IPS DF 6.9 (cell line): Measurements from ENCODE around the gene EIF4B.
"Not testable (repeated sequence)": the region's sequence is repeated elsewhere in the genome, so short reads cannot be mapped to it uniquely, and the experiment has no call there.

Experiments used
- DNase-seq: peaks from one replicate; pipeline ENCODE4 v3.0.0-alpha.2; 2013; ENCODE audit warnings: low read depth, low spot score
- H3K27ac ChIP-seq: one replicate; pipeline ENCODE4 v1.5.1; 2013; ENCODE audit warnings: low read length, control low read depth
- H3K27me3 ChIP-seq: 2 replicates; pipeline ENCODE4 v1.6.1; 2013; ENCODE audit warnings: mild to moderate bottlenecking, low read length; ENCODE audit not compliant: control insufficient read depth, insufficient read depth
- H3K36me3 ChIP-seq: 2 replicates; pipeline ENCODE4 v1.6.1; 2013; ENCODE audit warnings: low read length; ENCODE audit not compliant: control insufficient read depth, insufficient read depth
- H3K4me1 ChIP-seq: 2 replicates; pipeline ENCODE4 v1.6.1; 2013; ENCODE audit warnings: low read length; ENCODE audit not compliant: control insufficient read depth, insufficient read depth
- H3K4me3 ChIP-seq: 2 replicates; pipeline ENCODE4 v1.5.1; 2013; ENCODE audit warnings: mild to moderate bottlenecking, low read length
- H3K9me3 ChIP-seq: 2 replicates; pipeline ENCODE4 v1.6.1; 2013; ENCODE audit warnings: low read length, inconsistent platforms; ENCODE audit not compliant: control insufficient read depth, insufficient read depth
- WGBS: extraction: QIAGEN DNeasy Blood & Tissue Kit; methylation state at CpG from one replicate; pipeline ENCODE4 v1.1.7; 2013; ENCODE audit warnings: mixed read lengths, missing lambda C conversion rate; ENCODE audit not compliant: insufficient read length, insufficient coverage; 5-methylcytosine and 5-hydroxymethylcytosine counted together

The EIF4B gene

DNA sequence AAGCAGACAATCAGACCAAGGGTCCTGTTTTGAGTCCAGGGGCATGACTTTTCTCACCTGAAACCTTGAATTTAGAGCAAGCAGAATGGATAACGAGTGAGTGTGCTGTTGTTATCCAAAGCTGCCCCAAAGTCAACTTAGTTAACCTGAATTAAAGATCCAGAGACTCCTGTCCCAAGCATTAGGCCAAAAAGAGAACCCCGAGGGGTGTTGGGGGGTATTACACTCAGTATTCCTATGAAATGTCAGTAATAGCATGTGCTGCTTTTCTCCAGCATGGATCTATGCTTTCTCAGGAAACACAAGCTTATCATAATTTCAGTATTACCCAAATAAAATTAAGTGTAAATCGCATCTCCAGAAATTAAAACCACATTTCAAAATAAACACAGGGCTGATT lies 19.0 kb downstream of the EIF4B start:
- Histone ChIP-seq H3K36me3 (peaks cover 31% of the 10 kb centered on the region; the same call in 1 of the 2 replicates), H3K27ac (no peak overlapping the region), H3K9me3 (no peaks in the 10 kb centered on the region), H3K4me1 (no peaks in the 10 kb centered on the region), H3K27me3 (no peaks in the 10 kb centered on the region), H3K4me3 (no peak overlapping the region)
- WGBS: no CpG with 5 or more reads among the region's 3 CpGs
- DNase-seq: no peak

DNA sequence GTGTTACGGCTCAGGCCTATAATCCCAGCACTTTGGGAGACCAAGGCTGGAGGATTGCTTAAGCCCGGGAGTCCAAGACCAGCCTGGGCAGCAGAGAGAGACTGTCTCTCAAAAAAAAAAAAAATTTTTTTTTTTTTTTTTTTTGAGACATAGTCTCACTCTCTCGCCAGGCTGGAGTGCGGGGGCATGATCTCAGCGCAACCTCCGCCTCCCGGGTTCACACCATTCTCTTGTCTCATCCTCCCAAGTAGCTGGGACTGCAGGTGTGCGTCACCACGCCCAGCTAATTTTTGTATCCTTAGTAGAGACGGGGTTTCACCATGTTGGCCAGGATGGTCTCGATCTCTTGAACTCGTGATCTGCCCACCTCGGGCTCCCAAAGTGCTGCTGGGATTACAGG lies 20.8 kb downstream of the EIF4B start:
- not testable (repeated sequence) for DNase-seq, H3K4me3 ChIP-seq
- no CpG with 5 or more reads among the region's 13 CpGs for WGBS

DNA sequence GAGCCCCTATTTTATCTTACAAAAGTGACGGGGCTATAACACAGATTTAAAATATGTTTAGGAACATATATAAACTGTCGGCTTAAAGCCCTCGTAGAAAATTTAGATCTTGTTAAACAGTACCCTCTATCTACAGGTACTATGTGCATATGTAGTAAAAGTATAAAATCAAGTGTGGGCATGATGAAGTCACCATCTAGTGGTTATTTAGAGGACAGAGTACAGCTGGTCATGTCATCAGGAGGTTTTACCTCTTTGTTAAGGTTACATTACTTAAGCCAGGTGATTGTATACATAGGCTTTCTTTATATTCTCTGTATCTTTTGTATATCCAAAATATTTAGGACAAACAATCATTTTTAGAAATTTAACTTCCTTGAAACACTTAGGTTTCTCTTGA lies 25.4 kb downstream of the EIF4B start:
- no peaks in the 10 kb centered on the region for H3K9me3 ChIP-seq
- peaks cover 36% of the 10 kb centered on the region for H3K36me3 ChIP-seq
- H3K27me3 ChIP-seq: no peaks in the 10 kb centered on the region
- WGBS: no CpG with 5 or more reads among the region's 3 CpGs
- no peak overlapping the region for H3K27ac ChIP-seq
- H3K4me1 ChIP-seq: no peaks in the 10 kb centered on the region
- no peak for DNase-seq
- no peak overlapping the region for H3K4me3 ChIP-seq

More for the DNA sequence above, 20.8 kb downstream of the EIF4B start:
- H3K36me3 ChIP-seq: peaks cover 31% of the 10 kb centered on the region; the same call in 1 of the 2 replicates
- H3K4me1 ChIP-seq, H3K27ac ChIP-seq, H3K27me3 ChIP-seq, H3K9me3 ChIP-seq: not testable (repeated sequence)

DNA sequence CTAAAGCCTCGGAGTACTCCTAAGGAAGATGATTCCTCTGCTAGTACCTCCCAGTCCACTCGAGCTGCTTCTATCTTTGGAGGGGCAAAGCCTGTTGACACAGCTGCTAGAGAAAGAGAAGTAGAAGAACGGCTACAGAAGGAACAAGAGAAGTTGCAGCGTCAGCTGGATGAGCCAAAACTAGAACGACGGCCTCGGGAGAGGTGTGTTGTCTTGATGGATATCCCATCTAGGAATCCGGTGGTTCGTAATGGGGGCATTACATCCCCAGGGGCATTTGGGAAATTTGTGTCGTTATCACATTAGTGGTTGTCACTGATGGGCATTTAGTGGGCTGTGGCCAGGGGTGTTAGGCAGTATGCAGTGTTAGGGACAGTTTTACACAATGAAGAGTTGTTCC lies 27.6 kb downstream of the EIF4B start:
- not testable (repeated sequence) for H3K27me3 ChIP-seq, H3K9me3 ChIP-seq, H3K27ac ChIP-seq, DNase-seq, H3K4me3 ChIP-seq, H3K4me1 ChIP-seq
- WGBS: no CpG with 5 or more reads among the region's 10 CpGs
- peaks cover 34% of the 10 kb centered on the region for H3K36me3 ChIP-seq

DNA sequence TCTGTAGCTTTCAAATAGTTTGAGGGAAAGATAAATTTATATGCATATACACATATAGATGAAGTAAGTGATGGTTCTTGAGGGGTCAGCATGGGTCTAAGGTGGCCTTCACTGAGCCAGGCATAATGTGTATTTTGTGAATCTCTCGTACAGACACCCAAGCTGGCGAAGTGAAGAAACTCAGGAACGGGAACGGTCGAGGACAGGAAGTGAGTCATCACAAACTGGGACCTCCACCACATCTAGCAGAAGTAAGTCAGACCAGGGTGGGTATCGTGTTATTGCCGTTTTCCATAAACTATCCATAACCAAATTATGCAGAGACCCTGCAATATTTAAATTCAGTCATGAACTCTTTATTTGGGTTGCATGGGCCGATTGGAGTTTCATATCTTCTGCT lies 28.2 kb downstream of the EIF4B start:
- H3K4me3 ChIP-seq: no peak overlapping the region
- no peaks in the 10 kb centered on the region for H3K27me3 ChIP-seq
- no peak for DNase-seq
- H3K9me3 ChIP-seq: no peaks in the 10 kb centered on the region
- peaks cover 40% of the 10 kb centered on the region for H3K36me3 ChIP-seq
- no CpG with 5 or more reads among the region's 8 CpGs for WGBS
- H3K4me1 ChIP-seq: no peaks in the 10 kb centered on the region
- no peak overlapping the region for H3K27ac ChIP-seq

DNA sequence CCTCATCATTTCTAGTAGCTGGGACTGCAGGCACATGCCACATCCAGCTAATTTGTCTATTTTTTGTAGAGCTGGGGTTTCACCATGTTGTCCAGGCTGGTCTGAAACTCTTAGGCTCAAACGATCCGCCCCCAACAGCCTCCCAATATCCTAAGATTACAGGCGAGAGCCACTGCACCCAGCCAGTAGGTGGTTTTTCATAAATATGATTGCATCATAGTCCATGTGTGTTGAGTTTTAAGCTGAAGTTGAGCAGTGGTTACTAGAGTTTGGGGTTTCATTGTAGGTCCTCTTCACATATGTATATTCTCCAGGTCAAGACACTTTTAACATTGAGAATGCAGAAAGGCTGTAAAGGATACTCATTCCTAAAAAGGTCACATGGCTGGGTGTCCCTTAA lies 30.5 kb downstream of the EIF4B start:
- Histone ChIP-seq H3K4me3 (no peak overlapping the region), H3K9me3 (no peaks in the 10 kb centered on the region), H3K27me3 (no peaks in the 10 kb centered on the region), H3K36me3 (peaks cover 36% of the 10 kb centered on the region), H3K4me1 (no peaks in the 10 kb centered on the region), H3K27ac (no peak overlapping the region)
- WGBS: no CpG with 5 or more reads among the region's 3 CpGs
- DNase-seq: no peak

DNA sequence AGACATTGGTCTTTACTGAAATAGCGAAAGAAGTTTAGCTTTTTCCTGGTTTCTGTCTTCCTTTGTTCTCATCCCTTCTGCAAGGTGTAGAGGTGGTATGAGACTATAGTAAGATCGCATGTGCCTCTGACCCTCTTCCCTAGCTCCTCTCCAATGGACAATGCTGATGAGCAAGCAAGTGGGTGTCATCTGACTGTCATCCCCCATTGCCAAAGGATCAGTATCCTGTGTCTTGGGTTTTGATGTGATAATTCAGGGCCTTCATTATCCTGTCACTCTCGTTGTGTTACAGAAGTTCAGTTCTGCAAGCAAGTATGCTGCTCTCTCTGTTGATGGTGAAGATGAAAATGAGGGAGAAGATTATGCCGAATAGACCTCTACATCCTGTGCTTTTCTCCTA lies 33.6 kb downstream of the EIF4B start:
- H3K36me3 ChIP-seq: peaks cover 29% of the 10 kb centered on the region
- no peak overlapping the region for H3K27ac ChIP-seq
- no CpG with 5 or more reads among the region's 4 CpGs for WGBS
- H3K4me3 ChIP-seq: no peak overlapping the region
- H3K9me3 ChIP-seq: no peaks in the 10 kb centered on the region
- no peak for DNase-seq
- no peaks in the 10 kb centered on the region for H3K4me1 ChIP-seq
- peaks cover 2% of the 10 kb centered on the region; the same call in 1 of the 2 replicates for H3K27me3 ChIP-seq

DNA sequence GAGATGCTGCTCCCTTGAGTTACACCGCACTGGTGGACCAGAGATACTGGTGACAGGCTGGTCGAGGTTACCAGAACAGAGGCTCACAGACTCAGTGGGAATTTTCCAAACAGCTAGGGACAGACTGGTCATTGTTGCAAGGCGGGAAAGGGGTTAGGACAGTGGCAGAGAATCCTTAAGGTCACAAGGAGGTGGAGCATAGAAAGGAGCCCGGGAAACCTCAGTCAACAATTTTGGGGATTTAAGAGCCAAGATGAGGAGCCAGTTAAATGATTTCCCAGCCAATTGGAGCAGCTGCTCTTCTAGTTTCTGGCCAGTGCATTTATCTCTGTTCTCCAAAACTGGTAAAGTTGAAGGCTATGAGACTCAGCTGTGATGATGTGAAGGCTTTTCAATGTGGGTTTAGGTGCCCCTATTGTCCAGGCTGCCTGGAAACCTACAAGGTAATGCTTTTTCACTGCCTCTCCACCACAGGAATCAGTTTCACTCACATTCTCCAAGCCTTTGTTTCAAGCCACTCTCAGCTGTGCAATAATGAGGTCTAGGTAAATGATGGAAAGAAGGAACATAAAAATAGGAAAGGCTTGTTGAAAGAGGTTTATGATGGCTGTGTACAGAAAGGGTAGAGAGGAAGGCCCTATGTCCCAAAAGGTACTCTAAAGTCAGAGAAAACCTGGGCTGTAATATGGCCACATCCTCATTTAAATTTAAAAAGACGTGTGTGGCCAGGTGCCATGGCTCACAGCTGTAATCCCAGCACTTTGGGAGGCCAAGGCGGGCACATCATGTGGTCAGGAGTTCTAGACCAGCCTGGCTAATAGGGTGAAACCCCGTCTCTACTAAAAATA lies 36.6 kb downstream of the EIF4B start:
- H3K27ac ChIP-seq: no peak overlapping the region
- H3K36me3 ChIP-seq: peaks cover 13% of the 10 kb centered on the region; the same call in 1 of the 2 replicates
- peaks cover 4% of the 10 kb centered on the region for H3K4me1 ChIP-seq
- H3K27me3 ChIP-seq: peaks cover 2% of the 10 kb centered on the region; the same call in 1 of the 2 replicates
- H3K4me3 ChIP-seq: no peak overlapping the region
- no CpG with 5 or more reads among the region's 7 CpGs for WGBS
- no peak for DNase-seq
- H3K9me3 ChIP-seq: no peaks in the 10 kb centered on the region

DNA sequence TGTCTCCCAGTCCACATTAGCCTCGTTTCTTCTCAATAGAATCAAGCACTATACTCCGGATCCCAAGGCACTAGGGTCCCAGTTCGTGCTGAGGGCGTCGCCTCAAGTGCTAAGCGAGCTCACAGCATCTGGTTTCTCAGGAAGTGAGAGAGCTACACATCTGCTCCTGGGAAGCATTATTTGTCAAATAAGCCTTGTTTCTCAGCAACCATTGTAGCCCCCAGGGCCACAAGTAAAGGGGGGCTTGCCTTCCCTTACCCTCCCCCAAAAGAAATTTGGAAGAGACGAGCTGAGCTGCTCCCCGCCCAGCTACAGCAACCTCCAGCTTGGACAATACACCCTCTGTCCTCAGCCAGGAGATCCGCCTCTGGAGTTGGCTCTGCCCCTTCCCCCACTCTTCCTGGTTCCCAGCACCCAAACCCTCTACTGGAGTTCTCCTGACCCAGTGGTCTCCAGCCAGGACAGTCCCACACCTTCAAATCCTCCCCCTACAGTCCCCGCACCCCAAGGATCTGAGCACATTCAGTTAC lies 37.9 kb downstream of the EIF4B start:
- no CpG with 5 or more reads among the region's 10 CpGs for WGBS
- Histone ChIP-seq H3K27ac (no peak overlapping the region), H3K27me3 (peaks cover 2% of the 10 kb centered on the region; the same call in 1 of the 2 replicates), H3K36me3 (peaks cover 7% of the 10 kb centered on the region; the same call in 1 of the 2 replicates), H3K4me3 (no peak overlapping the region), H3K4me1 (peaks cover 15% of the 10 kb centered on the region), H3K9me3 (no peaks in the 10 kb centered on the region)
- no peak for DNase-seq

DNA sequence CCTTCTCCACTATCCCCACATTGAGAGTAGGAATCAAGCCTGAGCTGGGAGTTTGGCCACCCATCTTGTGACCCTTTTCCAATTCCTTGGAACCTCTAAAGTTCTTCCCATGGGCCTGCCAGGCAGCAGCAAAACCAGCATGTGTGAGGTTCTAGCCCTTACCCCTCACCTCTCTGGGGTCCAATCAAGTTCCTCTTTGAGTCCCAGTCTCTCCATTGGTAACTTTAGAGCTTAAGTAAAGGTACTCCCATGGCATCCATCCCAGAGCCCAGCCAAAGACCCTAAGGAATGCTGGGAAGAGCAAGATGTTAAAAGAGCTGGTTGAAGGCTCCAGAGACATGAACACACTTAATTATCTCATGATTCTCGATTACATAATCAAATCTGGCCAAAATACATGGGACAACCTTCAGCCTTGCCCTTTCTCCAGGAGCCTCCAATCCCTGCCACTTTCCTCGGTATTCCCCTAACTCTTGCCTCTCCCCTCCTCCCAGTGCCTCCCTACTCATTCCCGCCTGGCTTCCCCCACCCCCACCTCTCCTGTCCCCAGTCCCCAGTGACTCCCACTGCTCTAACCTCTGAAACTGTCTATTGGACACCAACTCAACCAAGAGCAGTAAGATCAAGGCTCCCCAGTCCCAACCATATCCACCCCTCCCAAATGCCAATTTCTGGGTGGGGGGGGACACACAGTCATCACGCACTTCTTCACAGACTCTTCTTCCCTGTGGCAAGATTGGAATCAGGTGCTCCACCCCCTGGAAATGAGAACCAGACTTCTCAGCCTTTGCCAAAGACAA lies 38.8 kb downstream of the EIF4B start:
- no peak overlapping the region for H3K27ac ChIP-seq
- no peak overlapping the region for H3K4me3 ChIP-seq
- H3K9me3 ChIP-seq: no peaks in the 10 kb centered on the region
- DNase-seq: no peak
- peaks cover 19% of the 10 kb centered on the region for H3K4me1 ChIP-seq
- H3K36me3 ChIP-seq: no peaks in the 10 kb centered on the region
- no CpG with 5 or more reads among the region's 4 CpGs for WGBS
- peaks cover 2% of the 10 kb centered on the region; the same call in 1 of the 2 replicates for H3K27me3 ChIP-seq
